T1000 (cell line): ENCODE results near the gene WDR53.
"Not testable (repeated sequence)": the region's sequence is repeated elsewhere in the genome, so short reads cannot be mapped to it uniquely, and the experiment has no call there.

Source experiments
- DNase-seq: peaks from one replicate; lab custom pipeline; 2025; ENCODE audit warnings: mixed read lengths; lab: John Stamatoyannopoulos, UW

The WDR53 gene

DNA sequence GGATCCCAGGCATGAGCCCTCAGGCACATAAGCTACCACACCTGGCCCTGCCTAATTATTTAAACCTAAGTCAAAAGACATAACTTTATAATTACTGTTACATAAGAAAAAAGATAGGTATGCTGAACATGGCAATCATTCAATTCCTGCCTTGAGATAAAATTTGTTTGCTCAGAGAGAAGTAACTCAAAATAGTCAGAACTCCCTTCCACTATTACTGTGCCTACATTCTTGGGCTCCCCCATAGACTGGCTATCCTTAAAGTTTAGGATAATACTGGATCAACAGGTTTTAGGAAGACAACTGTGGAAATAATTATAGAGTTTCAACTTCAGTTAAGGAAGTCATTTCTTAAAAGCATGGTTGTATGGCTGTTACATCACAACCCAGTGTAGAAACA, 9.9 kb downstream of the WDR53 start:
- DNase-seq = no peak

DNA sequence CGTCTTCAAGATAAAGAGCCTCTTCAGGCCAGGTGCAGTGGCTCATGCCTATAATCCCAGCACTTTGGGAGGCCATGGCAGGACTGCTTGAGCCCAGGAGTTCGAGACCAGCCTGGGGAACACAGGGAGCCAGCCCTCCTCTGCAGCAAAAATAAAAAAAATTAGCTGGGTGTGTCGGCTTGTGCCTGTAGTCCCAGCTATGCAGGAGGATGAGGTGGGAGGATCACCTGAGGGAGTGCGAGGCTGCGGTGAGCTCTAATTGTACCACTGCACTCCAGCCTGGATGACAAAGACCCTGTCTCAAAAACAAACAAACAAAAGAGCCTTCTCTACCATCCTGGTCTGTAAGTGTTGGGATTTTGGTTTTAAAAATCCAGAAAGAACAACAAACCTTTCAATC, 11.1 kb downstream of the WDR53 start:
- no peak for DNase-seq

DNA sequence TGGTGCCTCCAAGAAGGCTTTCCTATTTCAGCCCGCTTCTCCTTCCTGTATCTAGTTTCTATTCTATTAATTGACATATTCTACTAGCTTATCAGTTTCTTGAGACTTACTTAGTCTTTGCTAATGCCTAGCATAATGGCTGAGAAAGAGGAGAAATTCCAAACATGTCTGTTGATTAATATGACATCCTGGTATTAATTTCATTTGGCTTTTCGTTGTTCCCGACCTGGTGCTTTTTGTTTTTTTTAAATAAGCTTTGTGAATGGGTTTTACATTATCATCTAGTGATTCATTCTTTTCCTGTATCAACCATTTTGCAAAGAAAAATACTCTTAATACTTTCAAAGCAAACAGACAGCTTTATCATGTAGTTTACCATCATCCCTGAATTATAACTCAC, 13.1 kb downstream of the WDR53 start:
- no peak for DNase-seq

DNA sequence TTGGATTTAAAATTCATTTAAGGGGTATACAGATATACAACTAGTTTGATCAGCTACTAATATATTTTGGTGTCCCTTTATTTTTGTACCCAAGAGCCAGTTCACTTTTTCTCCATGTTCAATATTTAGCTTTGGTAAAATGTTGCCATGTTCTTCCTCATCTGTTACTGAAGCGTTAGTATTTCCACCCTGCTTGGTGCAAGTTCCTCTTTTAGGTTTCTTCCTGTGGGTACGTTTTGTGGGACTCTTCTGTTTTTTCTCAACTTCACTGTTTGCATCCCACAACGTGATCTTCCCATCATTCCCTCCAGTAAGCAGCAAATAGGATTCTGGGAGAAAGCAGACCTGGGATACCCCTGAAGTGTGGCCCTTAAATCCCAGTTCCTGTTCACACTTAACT, 14.1 kb downstream of the WDR53 start:
- no peak for DNase-seq

DNA sequence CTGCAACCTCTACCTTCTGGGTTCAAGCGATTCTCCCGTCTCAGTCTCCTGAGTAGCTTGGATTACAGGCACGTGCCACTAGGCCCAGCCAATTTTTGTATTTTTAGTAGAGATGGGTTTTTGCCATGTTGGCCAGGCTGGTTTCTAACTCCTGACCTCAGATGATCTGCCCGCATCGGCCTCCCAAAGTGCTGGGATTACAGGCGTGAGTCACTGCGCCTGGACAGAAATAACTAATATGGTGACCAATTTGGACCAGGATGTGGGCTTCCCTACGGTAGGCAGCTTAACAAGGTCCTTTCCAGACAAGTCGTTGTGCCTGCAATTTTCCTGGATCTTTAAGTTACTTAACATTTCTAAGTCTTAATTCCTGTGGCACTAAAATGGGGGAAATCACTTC, 14.8 kb downstream of the WDR53 start:
- DNase-seq = no peak

DNA sequence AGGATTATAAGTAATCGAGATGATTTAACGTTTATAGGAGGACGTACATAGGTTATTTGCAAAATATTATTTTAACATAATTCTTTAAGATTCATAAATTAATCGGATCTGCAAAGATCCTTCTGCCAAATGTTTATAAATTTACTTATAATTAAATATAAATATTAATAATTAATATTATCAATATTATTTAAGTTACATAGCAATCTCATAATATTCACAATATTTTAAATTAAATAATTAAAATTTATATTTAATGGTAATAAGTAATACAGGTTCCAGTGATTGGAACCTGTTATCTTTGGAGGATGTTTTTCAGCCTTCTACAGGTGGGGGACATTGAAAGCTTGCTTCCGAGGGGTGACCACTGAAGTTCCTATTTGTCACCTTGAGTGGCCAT, 16.1 kb downstream of the WDR53 start:
- no peak for DNase-seq

DNA sequence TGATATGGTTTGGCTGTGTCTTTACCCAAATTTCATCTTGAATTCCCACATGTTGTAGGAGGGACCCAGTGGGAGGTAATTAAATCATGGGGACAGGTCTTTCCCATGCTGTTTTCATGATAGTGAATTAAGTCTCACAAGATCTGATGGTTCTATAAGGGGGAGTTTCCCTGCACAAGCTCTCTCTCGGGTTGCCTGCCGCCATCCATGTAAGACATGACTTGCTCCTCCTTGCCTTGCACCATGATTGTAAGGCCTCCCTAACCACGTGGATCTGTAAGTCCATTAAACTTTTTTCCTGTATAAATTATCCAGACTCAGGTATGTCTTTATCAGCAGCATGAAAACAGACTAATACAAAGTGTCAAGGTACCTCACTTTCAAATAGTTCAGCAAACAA, 18.2 kb downstream of the WDR53 start:
- DNase-seq = not testable (repeated sequence)

DNA sequence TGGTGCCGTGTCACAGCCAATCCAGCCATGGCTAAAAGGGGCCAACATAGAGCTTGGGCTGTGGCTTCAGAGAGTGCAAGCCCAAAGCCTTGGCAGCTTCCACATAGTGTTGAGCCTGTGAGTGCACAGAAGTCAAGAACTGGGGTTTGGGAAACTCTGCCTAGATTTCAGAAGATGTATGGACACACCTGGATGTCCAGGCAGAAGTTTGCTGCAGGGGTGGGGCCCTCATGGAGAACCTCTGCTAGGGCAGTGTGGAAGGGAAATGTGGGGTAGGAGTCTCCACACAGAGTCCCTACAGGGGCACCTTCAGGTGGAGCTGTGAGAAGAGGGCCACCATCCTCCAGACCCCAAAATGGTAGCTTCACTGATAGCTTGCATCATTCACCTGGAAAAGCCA, 19.0 kb downstream of the WDR53 start:
- not testable (repeated sequence) for DNase-seq

- DNase-seq = no peak
Observed at GRCh38 chr3:196547067-196547466, 21.3 kb downstream of the WDR53 start.

- DNase-seq = no peak
Observed at GRCh38 chr3:196546537-196546936, 21.8 kb downstream of the WDR53 start.

GRCh38 chr3:196544491-196544992, 23.8 kb downstream of the WDR53 start:
- no peak for DNase-seq

- no peak for DNase-seq
Observed at GRCh38 chr3:196541684-196542445, 26.5 kb downstream of the WDR53 start.

- no peak for DNase-seq
Observed at GRCh38 chr3:196537319-196537984, 30.9 kb downstream of the WDR53 start.

GRCh38 chr3:196533260-196533681, 35.1 kb downstream of the WDR53 start:
- DNase-seq = no peak

DNA sequence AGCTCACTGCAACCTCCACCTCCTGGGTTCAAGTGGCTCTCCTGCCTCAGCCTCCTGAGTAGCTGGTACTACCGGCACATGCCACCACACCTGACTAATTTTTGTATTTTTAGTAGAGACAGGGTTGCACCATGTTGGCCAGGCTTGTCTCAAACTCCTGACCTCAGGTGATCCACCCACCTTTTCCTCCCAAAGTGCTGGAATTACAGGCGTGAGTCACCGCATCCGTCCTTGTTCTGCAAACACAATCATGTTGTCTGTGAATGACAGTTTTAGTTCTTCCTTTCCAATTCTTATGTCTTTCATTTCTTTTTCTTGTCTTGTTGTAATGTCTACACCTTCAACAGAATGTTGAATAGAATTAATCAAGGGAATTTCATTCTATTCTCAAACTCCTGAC, 36.9 kb downstream of the WDR53 start:
- no peak for DNase-seq

DNA sequence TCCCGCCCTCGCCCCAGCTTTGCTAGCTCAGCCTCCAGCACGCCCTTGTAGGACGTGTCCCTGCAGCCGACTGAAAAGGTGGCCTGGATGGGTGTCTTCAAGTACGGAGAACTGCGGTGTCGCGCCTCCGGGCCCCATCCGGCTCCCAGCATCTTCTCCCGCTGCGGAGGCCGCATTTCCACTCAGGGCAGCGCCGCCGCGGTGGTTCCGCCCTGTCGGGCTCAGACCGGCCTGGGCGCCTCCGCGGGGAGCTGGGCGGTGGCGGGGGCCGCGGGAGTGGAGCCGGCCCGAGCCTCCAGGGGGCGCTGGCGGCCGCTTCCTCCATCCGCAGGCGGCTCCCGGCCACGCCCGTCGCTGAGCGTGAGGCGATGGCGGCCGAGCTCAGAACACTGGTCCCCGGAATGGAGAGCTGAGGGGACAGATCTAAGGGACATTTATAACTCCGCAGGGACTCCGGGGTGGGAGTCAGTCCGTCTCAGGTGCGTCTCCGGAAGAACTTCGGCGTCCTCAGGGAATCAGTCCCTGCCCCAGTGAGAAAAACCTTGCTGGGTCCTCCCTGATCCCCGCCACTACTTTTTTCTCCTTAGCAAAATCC, 39.6 kb downstream of the WDR53 start:
- no peak for DNase-seq

GRCh38 chr3:196525141-196525540, 43.2 kb downstream of the WDR53 start:
- no peak for DNase-seq

- DNase-seq = no peak
Observed at GRCh38 chr3:196524527-196524926, 43.8 kb downstream of the WDR53 start.

DNA sequence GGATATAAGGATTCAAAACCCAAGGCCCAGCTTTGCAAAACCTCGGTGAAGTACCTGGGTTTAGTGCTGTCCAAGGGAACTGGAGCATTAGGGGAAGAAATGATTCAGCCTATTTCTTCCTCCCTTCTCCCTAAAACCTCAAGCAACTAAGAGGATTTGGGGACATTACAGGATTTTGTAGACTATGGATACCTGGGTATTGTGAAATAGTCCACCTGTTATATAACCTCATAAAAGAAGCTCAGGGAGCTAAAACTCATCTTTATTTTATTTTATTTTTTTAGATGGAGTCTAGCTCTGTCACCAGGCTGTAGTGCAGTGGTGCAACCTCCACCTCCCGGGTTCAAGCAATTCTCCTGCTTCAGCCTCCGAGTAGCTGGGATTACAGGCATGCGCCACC, 44.5 kb downstream of the WDR53 start:
- DNase-seq = no peak

GRCh38 chr3:196521291-196521690, 47.1 kb downstream of the WDR53 start:
- DNase-seq = not testable (repeated sequence)

- DNase-seq = no peak
Observed at GRCh38 chr3:196519718-196520082, 48.7 kb downstream of the WDR53 start.

DNA sequence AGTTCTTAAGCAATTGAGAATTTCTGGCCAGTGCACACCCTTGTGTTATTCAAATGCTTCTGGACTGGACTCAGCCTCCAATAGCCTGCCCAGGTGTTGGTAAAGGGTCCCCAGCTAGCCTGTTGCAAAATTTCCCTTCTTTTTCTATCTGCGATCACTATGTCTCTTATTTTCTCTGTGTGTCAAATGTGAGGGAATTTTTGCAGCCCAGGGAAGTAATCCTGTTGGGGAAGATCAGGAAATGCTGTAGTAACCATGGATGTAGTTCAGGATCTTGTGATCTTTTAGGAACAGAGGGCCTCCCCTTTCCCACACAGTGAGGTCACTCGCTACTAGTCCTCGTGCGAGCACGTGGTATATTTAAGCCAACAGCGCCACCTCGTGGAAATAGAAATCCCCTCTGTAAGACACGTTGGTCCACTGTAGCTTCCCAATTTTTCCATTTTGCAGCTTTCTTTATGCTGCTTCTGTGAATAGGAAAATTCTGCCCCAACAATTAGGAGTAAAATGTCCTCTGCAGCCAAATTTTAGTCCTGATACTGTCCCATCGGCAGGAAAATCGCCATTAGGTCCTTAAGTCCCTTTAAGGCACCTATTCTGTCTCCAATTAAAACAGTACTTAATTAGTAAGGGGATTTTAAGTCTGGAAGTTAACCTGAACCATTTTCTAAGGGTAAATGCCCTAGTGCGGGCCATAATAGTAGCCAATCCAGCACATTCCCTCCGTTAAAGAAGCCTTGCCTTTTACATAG, 49.2 kb downstream of the WDR53 start:
- peak; percentile 48 for DNase-seq
